ENCODE data around the gene PLA2G6. TPM values are rescaled to one million over a fixed set of nuclear protein-coding genes. Genes with fewer than 3 reads are reported as not detected.

PLA2G6 gene
- total RNA-seq, 2 donors from 2014 or later = 41.5 to 68.0 TPM

- Histone ChIP-seq H3K27me3 (no peaks in the 10 kb centered on the region), H3K4me3 (no peak overlapping the region), H3K9me3 (no peaks in the 10 kb centered on the region), H3K27ac (peak overlapping the region; percentile 52 to 67 (median 61)), H3K36me3 (replicated peaks in 1 of 2; ENCODE audit: insufficient read depth in 1 of 2, low read depth in 2 of 2) (peaks cover 5 to 7% of the 10 kb centered on the region in 2 donors), H3K4me1 (peaks cover 12% of the 10 kb centered on the region)
- WGBS, 2 donors = 70 to 84% methylated on average over 2 to 3 of the region's 3 CpGs
- ATAC-seq (no peak), DNase-seq (no peak)
- TF ChIP-seq CTCF (IDR thresholded peaks at IDR 0.05) (no peak), POLR2A (IDR thresholded peaks at IDR 0.05) (no peak)
- intact Hi-C loops (cut with DNase I) = no loop called here
These were observed 46.8 kb upstream of the PLA2G6 start for GRCh38 chr22:38228326-38228872.

GRCh38 chr22:38226853-38227649, 45.4 kb upstream of the PLA2G6 start:
- ATAC-seq = no peak
- H3K4me1 ChIP-seq = peaks cover 12% of the 10 kb centered on the region
- no peak for DNase-seq
- intact Hi-C loops (cut with DNase I) = no loop called here
- H3K4me3 ChIP-seq = no peak overlapping the region
- no peak overlapping the region for H3K27ac ChIP-seq
- H3K27me3 ChIP-seq = no peaks in the 10 kb centered on the region
- peaks cover 5 to 7% of the 10 kb centered on the region in 2 donors for H3K36me3 ChIP-seq (replicated peaks in 1 of 2; ENCODE audit: insufficient read depth in 1 of 2, low read depth in 2 of 2)
- no peaks in the 10 kb centered on the region for H3K9me3 ChIP-seq
- no peak for TF ChIP-seq POLR2A (IDR thresholded peaks at IDR 0.05)
- no peak for TF ChIP-seq CTCF (IDR thresholded peaks at IDR 0.05)
- 91 to 92% methylated on average over 24 to 25 of the region's 25 CpGs for whole genome bisulfite sequencing, 2 donors

- Histone ChIP-seq H3K4me3 (no peak overlapping the region), H3K27me3 (no peaks in the 10 kb centered on the region), H3K9me3 (no peaks in the 10 kb centered on the region), H3K27ac (no peak overlapping the region), H3K4me1 (peaks cover 14% of the 10 kb centered on the region), H3K36me3 (replicated peaks in 1 of 2; ENCODE audit: insufficient read depth in 1 of 2, low read depth in 2 of 2) (peaks cover 3 to 7% of the 10 kb centered on the region in 2 donors)
- WGBS, 2 donors = 84 to 85% methylated on average over 4 to 12 of the region's 12 CpGs
- no peak for TF ChIP-seq POLR2A (IDR thresholded peaks at IDR 0.05)
- TF ChIP-seq CTCF (IDR thresholded peaks at IDR 0.05) = no peak
- DNase-seq (no peak), ATAC-seq (no peak)
- intact Hi-C loops (cut with DNase I) = no loop called here
These were observed 41.8 kb upstream of the PLA2G6 start for GRCh38 chr22:38223289-38223960.

- no peak overlapping the region for H3K27ac ChIP-seq
These were observed 41.1 kb upstream of the PLA2G6 start for GRCh38 chr22:38222797-38223119.

More at GRCh38 chr22:38222797-38223119, 41.1 kb upstream of the PLA2G6 start:
- intact Hi-C loops (cut with DNase I) = no loop called here
- TF ChIP-seq POLR2A (IDR thresholded peaks at IDR 0.05) (no peak), CTCF (IDR thresholded peaks at IDR 0.05) (no peak)
- peaks cover 16% of the 10 kb centered on the region for H3K4me1 ChIP-seq
- ATAC-seq (no peak), DNase-seq (no peak)
- peaks cover 3 to 7% of the 10 kb centered on the region in 2 donors for H3K36me3 ChIP-seq (replicated peaks in 1 of 2; ENCODE audit: insufficient read depth in 1 of 2, low read depth in 2 of 2)
- H3K27me3 ChIP-seq = no peaks in the 10 kb centered on the region
- H3K4me3 ChIP-seq = no peak overlapping the region
- 72 to 95% methylated on average over 4 to 8 of the region's 8 CpGs for WGBS, 2 donors
- no peaks in the 10 kb centered on the region for H3K9me3 ChIP-seq
